Suprapubic skin (tissue), 4 donors: Measurements from ENCODE around the gene TJP3. TPM values are rescaled to one million over a fixed set of nuclear protein-coding genes. Genes with fewer than 3 reads are reported as not detected.
A peak's percentile ranks its signal among the peaks of the same experiment; 100 is the strongest.

Experiments used
- DNase-seq, 2 donors: peaks; one replicate each; pipeline ENCODE4 v3.0.0-alpha.2; 2019; ENCODE audit warnings: low spot score in 2 of 2
- H3K27ac ChIP-seq: fragments of 200-600 bp; sonication (generic); one replicate; pipeline ENCODE4 v1.5.1; 2019
- H3K27me3 ChIP-seq: fragments of 200-600 bp; sonication (generic); one replicate; pipeline ENCODE4 v1.5.1; 2019
- H3K36me3 ChIP-seq: fragments of 200-600 bp; sonication (generic); one replicate; pipeline ENCODE4 v1.5.1; 2019
- H3K4me1 ChIP-seq: fragments of 200-600 bp; sonication (generic); one replicate; pipeline ENCODE4 v1.5.1; 2019
- H3K4me3 ChIP-seq: fragments of 200-600 bp; sonication (generic); one replicate; pipeline ENCODE4 v1.5.1; 2019; ENCODE audit warnings: mild to moderate bottlenecking
- H3K9me3 ChIP-seq: fragments of 200-600 bp; sonication (generic); one replicate; pipeline ENCODE4 v1.5.1; 2019
- CTCF ChIP-seq, 2 donors: fragments of 200-600 bp in 1 of 2; fragments of 450-650 bp in 1 of 2; sonication (generic) in 1 of 2; IDR thresholded peaks; one replicate each; pipeline ENCODE4 v1.5.1; 2016 to 2019; ENCODE audit warnings: antibody characterized with exemption in 2 of 2, mild to moderate bottlenecking in 1 of 2, moderate library complexity in 1 of 2
- EP300 ChIP-seq: sonication (generic); formaldehyde crosslinking; IDR thresholded peaks from one replicate; pipeline ENCODE4 v1.6.1; 2017; ENCODE audit warnings: antibody characterized with exemption
- POLR2A ChIP-seq, 2 donors: fragments of 450-650 bp; IDR thresholded peaks; one replicate each; pipeline ENCODE4 v1.6.1; 2017; ENCODE audit warnings: antibody characterized with exemption in 2 of 2, mild to moderate bottlenecking in 2 of 2, moderate library complexity in 2 of 2
- POLR2AphosphoS5 ChIP-seq, 3 donors: sonication (generic); formaldehyde crosslinking; IDR thresholded peaks; one replicate each; pipeline ENCODE4 v1.6.1; 2017; ENCODE audit warnings: antibody characterized with exemption in 3 of 3
- WGBS: methylation state at CpG from one replicate; pipeline ENCODE4 v1.1.5; 2018; 5-methylcytosine and 5-hydroxymethylcytosine counted together
- total RNA-seq, 4 donors: library from RNA; depleted of rRNA; stranded (reverse); fragments of >200 nt; gene quantifications; one replicate each; pipeline ENCODE4 v1.1.0, GENCODE V29; 2016

Gene TJP3
- total RNA-seq, 4 donors from 2014 or later, result 11.4 to 28.1 (median 20.1) TPM

GRCh38 chr19:3697671-3698385 lies 10.4 kb upstream of the TJP3 start:
- Histone ChIP-seq H3K4me1 (peaks cover 25% of the 10 kb centered on the region), H3K4me3 (peak overlapping the region; percentile 88)

GRCh38 chr19:3698386-3698950 lies 9.7 kb upstream of the TJP3 start:
- no peak overlapping the region for H3K27ac ChIP-seq
- TF ChIP-seq CTCF (IDR thresholded peaks at IDR 0.05) (no peak), EP300 (no peak), POLR2AphosphoS5 (IDR thresholded peaks at IDR 0.05) (no peak), POLR2A (IDR thresholded peaks at IDR 0.05) (no peak)
- peak overlapping the region; percentile 88 for H3K4me3 ChIP-seq
- H3K36me3 ChIP-seq, result no peaks in the 10 kb centered on the region
- DNase-seq, result no peak
- no peaks in the 10 kb centered on the region for H3K27me3 ChIP-seq
- WGBS, result 56% methylated on average over 4 of the region's 12 CpGs
- no peaks in the 10 kb centered on the region for H3K9me3 ChIP-seq
- H3K4me1 ChIP-seq, result peaks cover 25% of the 10 kb centered on the region

More at GRCh38 chr19:3697671-3698385, 10.4 kb upstream of the TJP3 start:
- Histone ChIP-seq H3K9me3 (no peaks in the 10 kb centered on the region), H3K27ac (no peak overlapping the region), H3K27me3 (no peaks in the 10 kb centered on the region), H3K36me3 (no peaks in the 10 kb centered on the region)
- peak in 1 of 2 donors; percentile 60 for DNase-seq
- no peak for TF ChIP-seq POLR2A (IDR thresholded peaks at IDR 0.05)
- no peak for TF ChIP-seq POLR2AphosphoS5 (IDR thresholded peaks at IDR 0.05)
- TF ChIP-seq CTCF (IDR thresholded peaks at IDR 0.05), result no peak
- no peak for TF ChIP-seq EP300
- 89% methylated on average over 31 of the region's 43 CpGs for WGBS

- peak overlapping the region; percentile 81 for H3K27ac ChIP-seq
Measured at GRCh38 chr19:3698974-3699740, 9.0 kb upstream of the TJP3 start.

GRCh38 chr19:3699741-3700241 lies 8.4 kb upstream of the TJP3 start:
- 0% methylated on average over 6 of the region's 43 CpGs for WGBS
- Histone ChIP-seq H3K36me3 (no peaks in the 10 kb centered on the region), H3K9me3 (no peaks in the 10 kb centered on the region), H3K4me1 (peaks cover 25% of the 10 kb centered on the region), H3K27me3 (no peaks in the 10 kb centered on the region), H3K4me3 (peak overlapping the region; percentile 88), H3K27ac (peak overlapping the region; percentile 81)
- no peak for TF ChIP-seq CTCF (IDR thresholded peaks at IDR 0.05)
- TF ChIP-seq POLR2A (IDR thresholded peaks at IDR 0.05), result no peak
- no peak for TF ChIP-seq POLR2AphosphoS5 (IDR thresholded peaks at IDR 0.05)
- no peak for TF ChIP-seq EP300
- DNase-seq, result peak in 1 of 2 donors; percentile 69

More at GRCh38 chr19:3698974-3699740, 9.0 kb upstream of the TJP3 start:
- TF ChIP-seq EP300 (no peak), POLR2A (IDR thresholded peaks at IDR 0.05) (no peak), POLR2AphosphoS5 (IDR thresholded peaks at IDR 0.05) (no peak), CTCF (IDR thresholded peaks at IDR 0.05) (no peak)
- 8% methylated on average over 19 of the region's 34 CpGs for whole genome bisulfite sequencing
- H3K4me1 ChIP-seq, result peaks cover 25% of the 10 kb centered on the region
- no peaks in the 10 kb centered on the region for H3K9me3 ChIP-seq
- H3K27me3 ChIP-seq, result no peaks in the 10 kb centered on the region
- H3K36me3 ChIP-seq, result no peaks in the 10 kb centered on the region
- peak in 1 of 2 donors; percentile 80 for DNase-seq
- peak overlapping the region; percentile 88 for H3K4me3 ChIP-seq
